ENCODE measurements around the gene NUDT1. TPM values are rescaled to one million over a fixed set of nuclear protein-coding genes. Genes with fewer than 3 reads are reported as not detected.

The NUDT1 gene
- total RNA-seq, 1 donor from 2014 or later, result 12.8 TPM

- Mint-ChIP-seq H3K36me3 (ENCODE audit: unreplicated experiment) (no peaks in the 10 kb centered on the region), H3K27ac (ENCODE audit: unreplicated experiment) (no peak overlapping the region), H3K4me1 (ENCODE audit: unreplicated experiment) (peaks cover 37% of the 10 kb centered on the region), H3K9me3 (ENCODE audit: unreplicated experiment) (no peaks in the 10 kb centered on the region), H3K4me3 (ENCODE audit: unreplicated experiment) (no peak overlapping the region), H3K27me3 (ENCODE audit: unreplicated experiment) (no peaks in the 10 kb centered on the region)
- DNase-seq (ENCODE audit: extremely low spot score, unreplicated experiment), result no peak
- no peak for TF ChIP-seq CTCF (IDR thresholded peaks at IDR 0.05)
Observed at GRCh38 chr7:2296832-2297231, 54.8 kb downstream of the NUDT1 start.

- Mint-ChIP-seq H3K36me3 (ENCODE audit: unreplicated experiment) (no peaks in the 10 kb centered on the region), H3K4me3 (ENCODE audit: unreplicated experiment) (no peak overlapping the region), H3K27me3 (ENCODE audit: unreplicated experiment) (no peaks in the 10 kb centered on the region), H3K4me1 (ENCODE audit: unreplicated experiment) (peaks cover 37% of the 10 kb centered on the region), H3K27ac (ENCODE audit: unreplicated experiment) (no peak overlapping the region), H3K9me3 (ENCODE audit: unreplicated experiment) (no peaks in the 10 kb centered on the region)
- no peak for TF ChIP-seq CTCF (IDR thresholded peaks at IDR 0.05)
- no peak for DNase-seq (ENCODE audit: extremely low spot score, unreplicated experiment)
Observed at GRCh38 chr7:2299131-2299829, 57.3 kb downstream of the NUDT1 start.

GRCh38 chr7:2299870-2300512 lies 58.0 kb downstream of the NUDT1 start:
- H3K9me3 Mint-ChIP-seq (ENCODE audit: unreplicated experiment), result no peaks in the 10 kb centered on the region
- no peak for TF ChIP-seq CTCF (IDR thresholded peaks at IDR 0.05)
- H3K27me3 Mint-ChIP-seq (ENCODE audit: unreplicated experiment), result no peaks in the 10 kb centered on the region
- no peaks in the 10 kb centered on the region for H3K36me3 Mint-ChIP-seq (ENCODE audit: unreplicated experiment)
- H3K27ac Mint-ChIP-seq (ENCODE audit: unreplicated experiment), result no peak overlapping the region
- peaks cover 37% of the 10 kb centered on the region for H3K4me1 Mint-ChIP-seq (ENCODE audit: unreplicated experiment)
- H3K4me3 Mint-ChIP-seq (ENCODE audit: unreplicated experiment), result no peak overlapping the region
- DNase-seq (ENCODE audit: extremely low spot score, unreplicated experiment), result no peak

Small RNAs within 50 kb of the gene (microRNA-seq; reads per million reads assigned to microRNA genes)
- gene MIR6836 (ENCODE audit: unreplicated experiment), result not detected

Other genes with a start within 250 kb of the NUDT1 start
- 30.2 and 32.7 TPM in 2 replicates for gene MAD1L1, start 9.3 kb upstream of the NUDT1 start, total RNA-seq
- 18.9 and 21.6 TPM in 2 replicates for gene MRM2, start within 50 bp of the NUDT1 start, total RNA-seq
- 41.5 and 51.2 TPM in 2 replicates for gene SNX8, start 72.2 kb downstream of the NUDT1 start, total RNA-seq
- gene EIF3B, start 112.6 kb downstream of the NUDT1 start, total RNA-seq, result 132 and 133 TPM in 2 replicates
- gene CHST12, start 161.4 kb downstream of the NUDT1 start, total RNA-seq, result 28.0 and 30.2 TPM in 2 replicates
- not detected in 2 replicates for gene GRIFIN, start 234.2 kb downstream of the NUDT1 start, total RNA-seq

Data from osteocyte (in vitro differentiated cells).